Large intestine (tissue), 3 donors: ENCODE measurements around the gene THSD4. TPM values are rescaled to one million over a fixed set of nuclear protein-coding genes. Genes with fewer than 3 reads are reported as not detected.

Experiments
- DNase-seq, 2 donors: peaks; one replicate each; pipeline versions ENCODE4 v3.0.0 to v3.0.0-alpha.2; 2013
- H3K27ac ChIP-seq: one replicate; pipeline ENCODE4 v1.5.1; 2013; ENCODE audit warnings: low read length
- H3K27me3 ChIP-seq: 2 replicates; pipeline ENCODE4 v1.6.1; 2013; ENCODE audit warnings: low read length; ENCODE audit not compliant: control insufficient read depth, insufficient read depth
- H3K36me3 ChIP-seq: 2 replicates; pipeline ENCODE4 v1.6.1; 2013; ENCODE audit warnings: low read length; ENCODE audit not compliant: control insufficient read depth, insufficient read depth
- H3K4me1 ChIP-seq: one replicate; pipeline ENCODE4 v1.6.1; 2013; ENCODE audit warnings: low read length; ENCODE audit not compliant: control insufficient read depth, insufficient read depth
- H3K4me3 ChIP-seq: one replicate; pipeline ENCODE4 v1.5.1; 2013; ENCODE audit warnings: low read length
- H3K9me3 ChIP-seq: one replicate; pipeline ENCODE4 v1.6.1; 2013; ENCODE audit warnings: mild to moderate bottlenecking, low read depth, low read length, moderate library complexity; ENCODE audit not compliant: control insufficient read depth
- WGBS: methylation state at CpG from one replicate; pipeline ENCODE4 v1.1.5; 2013; ENCODE audit warnings: low lambda C conversion rate; ENCODE audit not compliant: insufficient coverage; 5-methylcytosine and 5-hydroxymethylcytosine counted together
- polyA plus RNA-seq: library from polyadenylated mRNA; unstranded; fragments of 120-200 nt; gene quantifications from one replicate; pipeline ENCODE4 v1.2.1, GENCODE V29; 2013

THSD4 gene
- polyA plus RNA-seq, 1 donor: 17.5 TPM

DNA sequence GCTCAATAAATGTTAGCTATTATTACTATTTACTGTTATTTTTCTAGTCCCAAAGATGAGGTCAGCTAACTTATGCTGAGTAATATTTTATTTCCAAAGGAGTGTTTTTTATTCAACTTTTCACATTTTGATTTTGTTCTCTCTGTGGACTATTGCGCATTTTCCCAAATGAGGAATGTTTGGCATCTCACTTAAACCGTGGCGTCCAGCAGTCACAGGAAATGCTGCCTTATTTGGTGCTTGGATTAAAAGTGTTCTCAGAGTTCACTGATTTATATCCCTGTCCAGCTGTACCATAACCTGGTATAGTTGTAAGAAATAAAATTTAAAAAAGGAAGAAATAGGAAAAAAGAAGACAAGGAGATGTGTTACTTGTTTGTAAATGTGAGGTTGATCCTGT, 166.8 kb downstream of the THSD4 start:
- no peak for DNase-seq
- Histone ChIP-seq H3K4me1 (peaks cover 9% of the 10 kb centered on the region), H3K27ac (no peak overlapping the region), H3K4me3 (no peak overlapping the region), H3K36me3 (no peaks in the 10 kb centered on the region), H3K27me3 (no peaks in the 10 kb centered on the region), H3K9me3 (no peaks in the 10 kb centered on the region)
- 100% methylated on average over 2 of the region's 3 CpGs for WGBS

DNA sequence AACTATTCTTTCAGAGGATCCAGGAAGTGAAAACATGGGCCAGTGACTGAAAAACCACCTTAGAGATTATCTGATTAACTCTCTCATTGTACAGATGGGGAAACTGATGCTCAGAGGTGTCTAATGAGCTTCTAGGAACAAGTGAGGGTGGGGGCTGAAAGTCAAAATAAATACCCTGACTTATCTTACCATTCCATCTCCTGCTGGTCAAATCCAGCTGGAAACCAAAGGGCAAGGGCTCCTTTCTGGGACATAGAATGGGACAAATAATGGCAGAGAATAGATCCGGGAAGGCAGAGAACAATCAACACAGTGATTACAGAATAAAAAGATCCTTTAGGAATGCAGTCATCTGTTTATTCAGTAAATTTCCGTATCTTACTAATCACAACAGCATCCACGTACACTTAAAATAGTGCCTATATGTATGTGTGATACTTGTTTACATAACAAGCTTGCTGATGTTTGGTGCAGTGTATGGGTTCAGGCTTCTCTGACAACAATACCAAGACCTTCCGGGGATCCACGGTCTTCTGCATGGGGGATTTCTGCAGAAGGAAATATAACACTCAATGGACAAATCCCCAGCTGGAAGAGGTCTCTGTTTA, 173.2 kb downstream of the THSD4 start:
- H3K27ac ChIP-seq: no peak overlapping the region

DNA sequence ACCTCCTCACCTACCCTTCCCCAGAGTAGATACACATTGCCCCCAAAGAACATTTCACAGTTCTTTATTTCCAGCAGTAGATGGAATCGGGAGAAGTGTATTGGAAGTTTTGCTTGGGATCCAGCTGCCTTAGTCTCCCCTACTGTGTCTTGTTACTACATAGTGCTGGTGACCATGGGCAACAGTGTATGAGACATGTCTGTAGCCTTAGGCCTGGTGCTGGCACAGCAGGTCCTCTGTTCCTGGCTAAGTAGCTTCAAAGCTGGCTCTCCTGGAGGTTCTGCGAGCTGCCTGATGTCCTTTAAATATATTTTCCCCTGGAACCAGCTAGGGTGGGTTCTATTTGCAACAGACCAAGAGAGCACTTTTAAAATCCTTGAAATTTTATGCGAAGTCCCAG, 174.7 kb downstream of the THSD4 start:
- 91% methylated on average over 1 of the region's 3 CpGs for WGBS

More for the DNA sequence above, 173.2 kb downstream of the THSD4 start:
- no CpG with 5 or more reads among the region's 5 CpGs for WGBS
- Histone ChIP-seq H3K9me3 (no peaks in the 10 kb centered on the region), H3K27me3 (no peaks in the 10 kb centered on the region), H3K4me3 (no peak overlapping the region), H3K4me1 (no peaks in the 10 kb centered on the region), H3K36me3 (no peaks in the 10 kb centered on the region)
- DNase-seq: no peak

DNA sequence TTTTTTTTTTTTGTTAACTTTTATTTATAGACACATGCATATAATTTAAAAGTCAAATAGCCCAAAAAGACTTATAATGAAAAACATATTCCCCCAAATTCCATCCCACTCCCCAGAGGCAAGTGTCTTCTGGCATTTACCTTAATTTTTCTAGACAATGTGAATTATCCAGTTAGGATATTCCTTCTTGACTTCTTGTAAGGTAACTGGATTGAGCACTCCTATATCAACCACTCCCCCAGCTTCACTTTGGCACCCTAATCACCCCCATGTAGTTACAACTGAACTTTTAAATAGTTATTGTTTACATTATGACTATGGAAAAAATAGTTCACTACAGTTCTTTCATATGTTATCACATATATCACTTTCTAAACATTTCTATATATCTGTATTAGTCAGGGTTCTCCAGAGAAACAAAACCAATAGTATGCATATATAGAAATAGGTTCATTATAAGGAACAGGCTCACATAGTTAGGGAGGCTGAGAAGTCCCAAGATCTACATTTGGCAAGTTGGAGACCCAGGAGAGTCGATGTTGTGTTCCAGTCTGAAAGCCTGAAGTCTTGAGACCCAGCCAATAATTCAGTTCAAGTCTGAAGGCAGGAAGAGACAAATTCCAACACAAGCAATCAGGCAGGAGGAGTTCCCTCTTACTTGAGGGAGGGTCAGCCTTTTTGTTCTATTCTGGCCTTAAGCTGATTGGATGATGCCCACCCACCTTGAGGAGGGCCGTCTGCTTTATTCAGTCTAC, 175.8 kb downstream of the THSD4 start:
- Histone ChIP-seq H3K27me3 (no peaks in the 10 kb centered on the region), H3K9me3 (no peaks in the 10 kb centered on the region), H3K27ac (no peak overlapping the region), H3K4me1 (peaks cover 7% of the 10 kb centered on the region), H3K36me3 (no peaks in the 10 kb centered on the region), H3K4me3 (no peak overlapping the region)
- WGBS: no CpG with 5 or more reads among the region's 2 CpGs
- no peak for DNase-seq

More for the DNA sequence above, 174.7 kb downstream of the THSD4 start:
- H3K27me3 ChIP-seq: no peaks in the 10 kb centered on the region
- peaks cover 7% of the 10 kb centered on the region for H3K4me1 ChIP-seq
- DNase-seq: no peak
- H3K4me3 ChIP-seq: no peak overlapping the region
- H3K27ac ChIP-seq: no peak overlapping the region
- H3K9me3 ChIP-seq: no peaks in the 10 kb centered on the region
- no peaks in the 10 kb centered on the region for H3K36me3 ChIP-seq

DNA sequence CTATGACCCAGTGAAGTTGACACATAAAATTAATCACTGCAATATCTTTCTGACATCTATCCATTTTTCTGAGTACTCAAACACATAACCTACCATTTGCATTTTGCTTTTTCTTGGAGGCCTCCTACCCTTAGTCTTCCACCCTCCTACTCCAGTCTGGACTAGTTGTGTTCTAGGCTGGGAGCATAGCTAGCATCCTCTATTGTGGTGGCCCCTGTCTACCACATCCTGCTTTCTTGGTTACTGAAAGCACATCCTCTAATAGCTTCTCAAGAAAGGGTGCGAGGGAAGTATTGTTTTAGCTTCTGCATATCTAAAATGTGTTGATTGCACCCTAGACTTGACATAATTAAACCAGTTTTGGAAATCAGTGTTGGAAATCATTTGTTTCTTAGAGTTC, 176.5 kb downstream of the THSD4 start:
- DNase-seq: no peak
- WGBS: no CpG with 5 or more reads among the region's 1 CpG
- H3K4me3 ChIP-seq: no peak overlapping the region
- H3K27ac ChIP-seq: no peak overlapping the region
- no peaks in the 10 kb centered on the region for H3K36me3 ChIP-seq
- H3K9me3 ChIP-seq: no peaks in the 10 kb centered on the region
- no peaks in the 10 kb centered on the region for H3K27me3 ChIP-seq
- peaks cover 10% of the 10 kb centered on the region for H3K4me1 ChIP-seq

DNA sequence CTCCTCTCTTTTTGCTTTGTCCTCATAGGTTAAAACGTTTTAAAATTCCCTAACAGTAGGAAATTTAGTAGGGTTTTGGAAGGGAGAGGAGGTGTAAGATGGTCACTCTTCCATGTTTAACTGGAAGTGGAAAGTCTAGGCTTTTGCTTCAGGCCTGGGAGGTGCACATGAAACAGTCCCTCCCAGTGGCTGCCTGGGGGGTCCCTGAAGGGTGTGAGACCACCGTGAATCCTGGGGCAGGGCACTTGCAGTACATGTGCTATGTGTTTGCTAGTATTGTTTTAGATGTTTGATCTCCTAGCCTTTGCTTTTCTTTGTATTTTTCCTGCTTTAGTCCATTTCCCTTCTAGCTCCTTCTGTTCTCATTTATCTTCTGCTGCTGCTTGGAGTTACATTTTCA, 178.5 kb downstream of the THSD4 start:
- Histone ChIP-seq H3K27ac (no peak overlapping the region), H3K27me3 (no peaks in the 10 kb centered on the region), H3K9me3 (no peaks in the 10 kb centered on the region), H3K36me3 (no peaks in the 10 kb centered on the region), H3K4me1 (peaks cover 10% of the 10 kb centered on the region), H3K4me3 (no peak overlapping the region)
- 20% methylated on average over 1 of the region's 2 CpGs for WGBS
- DNase-seq: no peak

DNA sequence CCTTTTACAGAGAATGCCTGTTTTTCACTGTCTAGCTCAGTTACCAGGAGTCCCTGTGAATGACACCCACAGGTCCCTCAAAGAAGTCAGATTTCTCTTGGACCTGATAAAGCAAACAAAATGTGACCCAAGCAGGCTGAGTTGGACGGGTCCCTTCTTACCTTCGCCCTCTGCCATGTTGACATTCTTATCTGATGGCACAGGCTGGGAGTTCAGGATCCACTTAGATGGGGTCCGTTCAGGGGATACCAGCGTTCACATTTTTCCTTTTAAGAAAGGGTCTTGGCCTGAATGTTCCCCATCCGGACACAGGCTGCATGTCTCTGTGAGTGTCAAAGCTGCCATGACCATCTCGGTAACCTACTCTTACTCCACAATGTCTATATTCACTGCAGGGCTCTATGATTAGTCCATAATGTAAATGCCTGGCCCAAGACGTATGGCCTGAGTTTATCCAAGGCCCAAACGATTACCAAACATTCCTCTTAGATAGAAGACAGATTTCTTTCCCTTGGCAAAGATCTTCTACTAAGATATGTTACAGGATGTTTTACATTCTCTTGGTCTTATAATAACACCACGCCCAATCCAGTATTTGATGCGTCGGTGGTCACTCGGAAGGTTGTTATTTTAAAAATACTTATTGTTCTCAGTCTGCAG, 179.1 kb downstream of the THSD4 start:
- DNase-seq: no peak

DNA sequence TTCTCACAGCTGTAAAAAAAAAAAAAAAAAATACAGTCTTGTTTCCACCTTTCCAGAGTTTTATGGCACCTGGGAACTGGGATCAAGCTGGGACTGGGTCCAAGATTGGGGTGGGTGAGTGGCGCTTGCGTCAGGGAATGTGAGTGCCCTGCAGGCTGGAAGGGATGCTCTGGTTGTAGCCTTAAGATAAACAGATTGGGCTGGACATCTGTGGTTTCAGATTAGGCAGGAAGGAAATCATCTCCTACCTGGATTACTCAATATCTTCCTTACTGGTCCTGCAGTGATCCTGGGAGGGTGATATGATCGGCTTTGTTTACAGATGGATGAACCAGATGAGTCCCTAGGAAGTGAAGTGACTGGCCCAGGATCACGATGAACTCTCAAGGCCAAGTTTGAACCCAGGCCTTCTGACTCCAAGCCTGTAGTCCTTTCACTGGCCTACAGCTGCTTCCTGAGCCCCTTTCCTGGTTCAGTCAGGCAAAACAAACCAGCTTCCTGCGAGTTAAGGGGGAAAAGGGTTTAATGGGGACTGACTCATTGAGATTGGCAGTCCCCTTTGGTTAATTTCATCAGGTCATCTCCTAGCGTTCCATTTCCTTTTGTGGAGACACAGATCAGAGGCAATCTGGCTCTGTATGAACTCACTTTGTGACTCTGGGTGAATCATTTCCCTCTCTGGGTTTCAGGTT, 179.8 kb downstream of the THSD4 start:
- peak overlapping the region; percentile 61 for H3K27ac ChIP-seq
- H3K27me3 ChIP-seq: no peaks in the 10 kb centered on the region
- no peak overlapping the region for H3K4me3 ChIP-seq
- 80% methylated on average over 2 of the region's 6 CpGs for WGBS
- DNase-seq: no peak
- peaks cover 10% of the 10 kb centered on the region for H3K4me1 ChIP-seq
- H3K9me3 ChIP-seq: no peaks in the 10 kb centered on the region
- no peaks in the 10 kb centered on the region for H3K36me3 ChIP-seq

More for the DNA sequence above, 179.1 kb downstream of the THSD4 start:
- peaks cover 10% of the 10 kb centered on the region for H3K4me1 ChIP-seq
- H3K27ac ChIP-seq: no peak overlapping the region
- H3K27me3 ChIP-seq: no peaks in the 10 kb centered on the region
- no peak overlapping the region for H3K4me3 ChIP-seq
- H3K36me3 ChIP-seq: no peaks in the 10 kb centered on the region
- no peaks in the 10 kb centered on the region for H3K9me3 ChIP-seq
- 82% methylated on average over 3 of the region's 12 CpGs for WGBS

DNA sequence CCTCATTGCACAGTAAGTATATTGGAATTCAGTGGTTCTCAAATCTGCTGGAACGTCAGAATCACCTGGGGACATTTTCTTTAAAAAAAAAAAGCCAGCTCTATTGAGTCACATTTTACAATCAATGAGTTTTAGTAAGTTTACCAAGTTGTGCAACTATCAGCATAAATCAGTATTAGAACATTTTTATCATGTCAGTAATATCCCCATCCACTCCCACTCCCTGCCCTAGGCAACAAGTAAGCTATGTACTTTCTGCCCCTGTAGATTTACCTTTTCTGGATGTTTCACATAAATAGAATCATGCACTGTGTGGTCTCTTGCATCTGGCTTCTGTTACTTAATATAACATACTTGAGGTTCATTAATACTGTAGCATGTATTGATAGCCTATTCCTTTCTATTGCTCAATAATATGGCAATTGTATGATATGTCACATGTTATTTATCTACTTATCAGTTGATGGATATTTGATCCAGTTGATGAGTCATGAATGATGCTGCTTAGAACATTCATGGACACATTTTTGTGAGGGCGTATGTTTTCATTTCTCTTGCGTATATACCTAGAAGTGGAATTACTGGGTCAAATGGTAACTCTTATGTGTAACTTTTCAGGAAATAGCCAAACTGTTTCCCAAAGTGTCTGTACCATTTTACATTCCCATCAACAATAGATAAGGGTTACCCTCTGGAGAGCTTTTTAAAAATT, 180.5 kb downstream of the THSD4 start:
- Histone ChIP-seq H3K27ac (peak overlapping the region; percentile 61), H3K36me3 (no peaks in the 10 kb centered on the region), H3K4me1 (peaks cover 10% of the 10 kb centered on the region), H3K9me3 (no peaks in the 10 kb centered on the region), H3K4me3 (no peak overlapping the region), H3K27me3 (no peaks in the 10 kb centered on the region)
- DNase-seq: no peak
- 50% methylated on average over 2 of the region's 3 CpGs for WGBS

DNA sequence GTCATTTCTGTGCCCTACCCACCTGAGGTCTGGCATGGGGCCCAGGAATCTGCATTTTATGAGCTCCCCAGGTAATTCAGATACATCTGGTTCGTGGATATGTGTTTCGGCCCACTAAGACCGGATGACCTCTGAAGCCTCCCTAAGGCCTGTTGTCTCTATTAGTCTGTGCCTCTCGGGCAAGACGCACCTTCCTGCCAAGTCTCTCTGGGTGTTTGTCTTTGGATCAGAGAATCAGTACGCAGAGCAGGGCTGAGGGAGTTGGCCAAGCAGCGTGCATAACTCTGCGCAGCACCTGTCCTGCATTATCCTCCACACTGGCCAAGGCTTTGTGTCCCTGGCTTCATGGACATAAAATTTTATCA, 181.0 kb downstream of the THSD4 start:
- no CpG with 5 or more reads among the region's 8 CpGs for WGBS
- Histone ChIP-seq H3K4me3 (no peak overlapping the region), H3K27me3 (no peaks in the 10 kb centered on the region)

More for the DNA sequence above, 181.0 kb downstream of the THSD4 start:
- H3K27ac ChIP-seq: peak overlapping the region; percentile 46
- no peaks in the 10 kb centered on the region for H3K36me3 ChIP-seq
- H3K4me1 ChIP-seq: peaks cover 10% of the 10 kb centered on the region
- H3K9me3 ChIP-seq: no peaks in the 10 kb centered on the region
- peak in 1 of 2 donors; percentile 55 for DNase-seq
